Camera-type eye (tissue), 1 donor: Measurements from ENCODE around the gene UHRF1. TPM values are rescaled to one million over a fixed set of nuclear protein-coding genes. Genes with fewer than 3 reads are reported as not detected.

ENCODE experiments used
- total RNA-seq: library from RNA; depleted of rRNA; stranded (reverse); fragments of >200 nt; gene quantifications from one replicate; pipeline ENCODE4 v1.2.3, GENCODE V29; 2014

UHRF1 gene
- 28.5 TPM for total RNA-seq

GRCh38 chr19:4909156-4909896 is at the start of gene UHRF1:
Gene UHRF1, plus strand, starts transcription at chr19:4909501. Its CDS starts 1,385 bp downstream, at chr19:4910886.

GRCh38 chr19:4867534-4868285 is 41.6 kb upstream of the UHRF1 start, which contains the start of gene PLIN3:
Gene PLIN3, minus strand, starts transcription at chr19:4867667. Its CDS starts 6,273 bp downstream, at chr19:4861394.

GRCh38 chr19:4902796-4903195 is 6.5 kb upstream of the UHRF1 start, which contains the start of gene ARRDC5:
Gene ARRDC5, minus strand, starts transcription at chr19:4902896. Its CDS starts 71 bp downstream, at chr19:4902825.

GRCh38 chr19:4968462-4969291 is 59.4 kb downstream of the UHRF1 start, which contains the start of gene KDM4B:
Gene KDM4B, plus strand, starts transcription at chr19:4969113. Its CDS starts 63,778 bp downstream, at chr19:5032891.

Other genes starting within 250 kb of the UHRF1 start
- gene MYDGF, start 239.2 kb upstream of the UHRF1 start, total RNA-seq = 31.3 TPM
- gene DPP9, start 185.7 kb upstream of the UHRF1 start, total RNA-seq = 41.6 TPM
- gene FEM1A, start 117.8 kb upstream of the UHRF1 start, total RNA-seq = 19.0 TPM
- gene TICAM1, start 77.8 kb upstream of the UHRF1 start, total RNA-seq = 3.7 TPM
- 82.9 TPM for gene PLIN3, start 41.8 kb upstream of the UHRF1 start, total RNA-seq
- not detected for gene ARRDC5, start 6.6 kb upstream of the UHRF1 start, total RNA-seq
- gene KDM4B, start 59.6 kb downstream of the UHRF1 start, total RNA-seq = 82.9 TPM